Measurements from ENCODE around the gene CATSPERD.
A peak's percentile ranks its signal among the peaks of the same experiment; 100 is the strongest.

Gene CATSPERD

DNA sequence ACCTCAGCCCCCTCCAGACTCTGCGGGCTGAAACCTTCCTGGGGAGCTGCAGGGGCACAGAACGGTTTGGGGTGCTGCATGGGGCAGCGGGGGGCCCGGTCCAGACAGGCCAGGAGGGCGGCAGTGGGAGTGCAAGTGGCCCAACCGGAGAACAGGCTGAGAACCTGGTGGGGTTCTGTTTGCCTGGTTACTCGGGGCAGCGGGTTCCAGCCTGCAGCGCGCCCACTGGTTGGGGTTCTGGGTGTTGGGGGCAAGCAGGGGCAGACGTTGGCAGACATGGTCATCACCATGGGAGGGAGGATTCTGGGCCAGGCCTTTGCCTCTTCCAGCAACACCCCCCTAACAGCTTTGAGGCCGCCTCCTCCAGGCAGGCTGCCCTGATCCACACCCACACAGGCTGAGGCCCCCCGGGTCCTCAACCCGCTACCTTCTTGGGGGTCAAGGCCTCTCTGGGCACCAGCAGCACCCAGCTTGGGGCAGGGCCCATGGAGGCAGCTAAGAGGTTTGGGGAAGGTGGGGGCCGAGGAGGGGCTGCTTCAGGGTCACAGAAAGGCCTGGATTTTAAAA lies 64.2 kb downstream of the CATSPERD start, which contains the start of gene PRR22:
PRR22 (minus strand) TSS at position 166 of the 567 bp plus-strand sequence; CDS start at position 80, 86 bp downstream.
- no peak for DNase-seq (ENCODE audit: low read depth in 2 of 2)

GRCh38 chr19:5785423-5785822 lies 65.0 kb downstream of the CATSPERD start:
- no peak for DNase-seq (ENCODE audit: low read depth in 2 of 2)

- DNase-seq (ENCODE audit: low read depth in 2 of 2), result no peak
Observed at GRCh38 chr19:5786593-5787408, 66.4 kb downstream of the CATSPERD start.

DNA sequence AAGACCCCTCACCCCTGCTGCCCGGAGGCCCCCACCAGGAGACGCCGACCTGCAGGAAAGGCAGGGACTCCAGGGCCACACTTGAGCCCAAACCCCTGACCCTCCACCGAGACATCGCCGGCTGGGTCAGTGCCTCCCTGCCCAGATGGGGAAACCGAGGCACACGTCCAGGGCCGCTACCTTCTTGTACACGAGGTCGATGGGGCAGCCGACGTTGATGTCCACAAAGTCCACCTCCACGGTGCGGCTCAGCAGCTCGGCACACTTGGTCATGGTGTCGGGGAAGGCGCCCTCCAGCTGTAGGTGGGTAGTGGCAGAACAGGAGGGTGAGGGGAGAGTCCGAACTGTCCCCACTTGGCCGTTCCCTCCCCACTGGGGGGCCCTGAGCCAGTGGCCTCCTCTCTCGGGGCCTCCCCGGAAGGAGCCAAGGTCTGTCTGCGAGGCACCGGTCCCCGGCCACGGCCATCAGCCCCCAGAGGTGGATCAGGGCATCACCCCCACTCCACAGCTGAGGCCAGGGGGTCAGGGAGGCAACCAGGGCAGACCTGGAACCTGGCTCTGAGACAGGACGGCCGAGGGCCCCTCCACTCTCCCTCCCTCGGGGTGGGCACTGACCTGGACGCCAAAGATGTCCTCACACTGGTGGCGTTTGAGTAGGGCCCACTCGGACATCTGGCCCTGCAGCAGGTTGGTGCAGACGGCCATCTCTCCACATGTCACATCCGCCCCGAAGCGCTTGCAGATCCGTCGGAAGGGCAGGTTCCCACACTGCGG lies 67.2 kb downstream of the CATSPERD start:
- no peak for DNase-seq (ENCODE audit: low read depth in 2 of 2)

DNA sequence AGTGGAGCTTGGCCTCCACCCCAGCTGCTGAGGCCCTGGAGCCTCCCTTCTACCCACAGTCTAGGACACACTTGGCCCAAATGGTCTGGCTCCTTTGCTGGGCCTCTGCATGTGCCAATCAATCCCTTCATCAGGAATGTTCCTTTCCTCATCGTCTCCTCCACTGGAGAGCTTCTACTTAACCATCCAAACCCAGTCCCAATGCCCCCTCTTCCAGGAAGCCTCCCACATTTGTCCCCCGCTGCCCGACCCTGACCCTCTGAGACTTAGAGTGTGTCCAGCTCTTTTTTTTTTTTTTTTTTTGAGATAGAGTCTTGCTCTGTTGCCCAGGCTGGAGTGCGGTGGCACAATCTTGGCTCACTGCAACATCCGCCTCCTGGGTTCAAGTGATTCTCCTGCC lies 68.0 kb downstream of the CATSPERD start:
- DNase-seq (ENCODE audit: low read depth in 2 of 2), result no peak

DNA sequence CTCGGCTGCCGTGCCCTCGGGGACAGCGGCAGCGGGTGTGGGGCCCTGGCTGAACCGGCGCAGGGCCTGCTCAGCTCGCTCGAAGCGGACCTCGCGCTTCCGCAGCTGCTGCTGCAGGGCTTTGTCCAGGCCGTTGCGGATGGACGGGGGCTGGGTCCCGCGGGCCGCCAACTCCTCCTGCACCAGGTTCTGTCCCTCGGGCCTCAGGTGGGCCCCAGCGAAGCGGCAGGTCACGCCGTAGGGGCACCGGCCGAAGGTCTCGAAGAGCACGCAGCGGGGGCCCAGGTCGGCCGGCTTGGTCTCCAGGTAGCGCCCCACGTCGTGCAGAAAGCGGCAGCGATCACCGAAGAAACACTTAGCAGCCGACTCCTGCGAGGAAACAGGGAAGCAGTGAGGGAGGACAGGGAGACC lies 68.9 kb downstream of the CATSPERD start:
- no peak for DNase-seq (ENCODE audit: low read depth in 2 of 2)

DNA sequence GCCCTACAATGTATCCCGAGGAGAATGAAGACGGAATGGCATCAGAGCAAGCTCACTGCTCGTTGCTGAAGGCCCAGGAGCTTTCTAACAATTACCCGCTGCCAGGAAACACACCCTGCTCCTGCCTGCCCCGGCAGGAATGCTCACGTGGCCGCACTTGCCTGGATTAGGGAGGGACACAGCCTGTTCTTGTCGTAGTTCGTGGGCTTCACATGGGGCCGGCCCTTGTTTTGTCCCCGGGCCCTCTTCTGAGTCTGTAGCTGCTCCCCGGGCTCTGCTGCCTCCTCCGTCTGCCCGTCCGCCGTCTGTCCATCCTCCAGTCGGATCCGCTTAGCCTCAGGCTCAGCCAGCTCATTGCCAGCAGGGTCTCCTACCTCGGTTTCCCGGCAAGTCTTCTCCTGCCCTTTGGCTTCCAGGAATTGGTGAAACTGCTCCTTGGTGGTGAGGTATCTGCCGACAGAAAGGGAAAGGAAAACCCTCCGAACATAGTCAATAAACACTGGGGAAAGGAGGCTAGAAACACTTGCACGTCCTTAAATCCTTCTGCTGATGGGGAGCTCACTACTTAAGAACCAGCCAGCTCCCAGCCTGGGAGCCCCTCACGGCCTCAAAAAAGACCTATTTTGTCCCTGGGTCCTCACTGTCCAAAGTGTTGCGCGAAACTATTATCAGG lies 69.6 kb downstream of the CATSPERD start:
- no peak for DNase-seq (ENCODE audit: low read depth in 2 of 2)

DNA sequence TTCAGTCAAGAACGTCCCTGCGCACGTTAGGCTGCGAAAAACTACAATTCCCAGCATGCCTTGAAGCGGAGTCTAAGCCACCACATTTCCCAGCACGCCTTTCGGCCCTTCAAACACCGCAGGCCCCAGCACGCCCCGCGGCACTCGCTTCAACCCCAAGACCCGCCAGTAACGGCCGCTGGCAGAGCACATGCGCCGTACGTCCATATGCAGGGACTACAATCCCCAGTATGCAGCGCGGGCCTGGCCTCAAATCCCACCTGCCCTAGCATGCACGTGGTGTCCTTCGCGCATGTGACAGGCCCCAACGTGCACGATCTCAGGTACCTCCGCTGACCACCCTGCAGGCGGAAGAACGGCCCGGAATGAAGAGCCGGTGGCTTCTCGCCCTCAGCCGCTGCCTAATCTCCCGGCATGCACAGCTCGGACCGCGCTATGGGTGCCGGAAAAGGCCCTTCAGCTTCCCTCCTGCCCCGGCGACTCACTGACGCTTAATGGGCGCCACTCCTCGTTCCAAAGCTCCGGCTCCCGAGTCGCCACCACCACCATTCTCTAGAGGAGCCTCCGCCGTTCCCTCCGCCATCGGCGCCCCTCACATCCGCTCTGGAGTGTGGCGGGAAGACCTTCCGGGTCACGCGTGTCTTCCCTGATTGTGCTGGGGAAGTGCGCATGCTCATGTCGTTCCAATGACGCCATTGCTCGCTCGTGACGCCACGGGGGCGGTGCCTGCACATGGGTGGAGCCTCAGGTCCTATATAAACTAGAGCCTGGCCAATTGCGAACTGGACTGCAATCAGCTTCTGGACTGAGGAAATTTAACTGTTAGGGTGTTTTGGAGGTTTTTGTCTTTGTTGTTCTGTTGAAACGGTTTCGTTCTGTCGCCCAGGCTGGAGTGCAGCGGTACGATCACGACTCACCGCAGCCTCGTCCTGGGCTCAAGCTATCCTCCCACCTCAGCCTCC lies 70.4 kb downstream of the CATSPERD start, which contains the start of gene DUS3L:
DUS3L (minus strand) TSS at position 605 of the 962 bp plus-strand sequence; CDS start at position 583, 22 bp downstream.
- DNase-seq (ENCODE audit: low read depth in 2 of 2), result peak; percentile 91

GRCh38 chr19:5792224-5792623 lies 71.8 kb downstream of the CATSPERD start:
- no peak for DNase-seq (ENCODE audit: low read depth in 2 of 2)

- DNase-seq (ENCODE audit: low read depth in 2 of 2), result no peak
Observed at GRCh38 chr19:5793188-5793587, 72.8 kb downstream of the CATSPERD start.

- DNase-seq (ENCODE audit: low read depth in 2 of 2), result no peak
Observed at GRCh38 chr19:5795382-5795919, 75.0 kb downstream of the CATSPERD start.

GRCh38 chr19:5798244-5798643 lies 77.8 kb downstream of the CATSPERD start:
- DNase-seq (ENCODE audit: low read depth in 2 of 2), result no peak

DNA sequence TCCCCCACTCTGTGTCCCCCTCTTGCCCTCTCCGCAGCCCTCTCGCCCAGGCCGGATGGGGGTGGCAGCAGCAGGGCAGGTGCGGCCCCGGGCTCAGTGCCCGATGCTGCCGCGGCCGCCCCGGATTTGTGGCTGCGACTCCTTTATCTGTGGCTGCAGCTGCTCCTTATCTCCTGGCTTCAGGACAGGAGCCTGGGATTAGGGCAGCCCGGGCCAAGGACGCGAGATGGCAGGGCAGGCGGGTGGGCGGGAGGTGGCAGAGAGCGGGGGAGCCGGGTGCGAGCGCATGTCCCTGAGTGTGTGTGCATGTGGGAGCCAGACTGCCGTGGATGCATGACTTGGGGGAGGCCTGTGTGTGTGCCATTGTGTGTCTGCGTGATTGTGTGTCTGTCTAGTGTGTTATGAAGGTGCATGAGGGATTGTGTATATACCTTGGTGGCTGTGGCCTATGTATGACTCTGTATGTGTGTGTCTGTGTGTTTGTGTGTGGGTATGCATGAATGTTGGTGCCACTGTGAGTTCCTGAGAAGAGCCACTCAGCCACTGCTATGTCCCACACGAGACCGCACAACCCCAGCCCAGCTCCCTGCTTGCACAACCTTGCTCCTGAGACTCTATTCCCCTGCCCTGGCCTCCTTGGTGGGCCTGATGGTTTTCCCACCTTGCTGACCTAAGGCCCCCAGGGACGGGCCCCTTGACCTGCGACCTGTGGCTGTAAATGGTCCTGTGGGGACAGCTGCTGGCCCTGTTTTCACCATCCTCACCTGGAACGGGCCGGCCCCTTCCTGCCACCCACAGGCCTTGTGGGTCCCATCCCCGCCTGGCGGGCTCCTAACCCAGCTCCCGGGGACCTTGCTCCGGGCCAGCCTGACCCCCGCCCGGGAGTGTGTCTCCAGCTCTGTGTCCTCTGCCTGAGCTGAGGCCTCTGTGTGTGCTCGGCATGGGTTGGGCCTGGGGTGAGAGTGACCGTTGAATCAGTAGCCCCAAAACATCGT lies 79.1 kb downstream of the CATSPERD start:
- no peak for DNase-seq (ENCODE audit: low read depth in 2 of 2)

GRCh38 chr19:5800361-5801270 lies 80.2 kb downstream of the CATSPERD start:
- no peak for DNase-seq (ENCODE audit: low read depth in 2 of 2)

DNA sequence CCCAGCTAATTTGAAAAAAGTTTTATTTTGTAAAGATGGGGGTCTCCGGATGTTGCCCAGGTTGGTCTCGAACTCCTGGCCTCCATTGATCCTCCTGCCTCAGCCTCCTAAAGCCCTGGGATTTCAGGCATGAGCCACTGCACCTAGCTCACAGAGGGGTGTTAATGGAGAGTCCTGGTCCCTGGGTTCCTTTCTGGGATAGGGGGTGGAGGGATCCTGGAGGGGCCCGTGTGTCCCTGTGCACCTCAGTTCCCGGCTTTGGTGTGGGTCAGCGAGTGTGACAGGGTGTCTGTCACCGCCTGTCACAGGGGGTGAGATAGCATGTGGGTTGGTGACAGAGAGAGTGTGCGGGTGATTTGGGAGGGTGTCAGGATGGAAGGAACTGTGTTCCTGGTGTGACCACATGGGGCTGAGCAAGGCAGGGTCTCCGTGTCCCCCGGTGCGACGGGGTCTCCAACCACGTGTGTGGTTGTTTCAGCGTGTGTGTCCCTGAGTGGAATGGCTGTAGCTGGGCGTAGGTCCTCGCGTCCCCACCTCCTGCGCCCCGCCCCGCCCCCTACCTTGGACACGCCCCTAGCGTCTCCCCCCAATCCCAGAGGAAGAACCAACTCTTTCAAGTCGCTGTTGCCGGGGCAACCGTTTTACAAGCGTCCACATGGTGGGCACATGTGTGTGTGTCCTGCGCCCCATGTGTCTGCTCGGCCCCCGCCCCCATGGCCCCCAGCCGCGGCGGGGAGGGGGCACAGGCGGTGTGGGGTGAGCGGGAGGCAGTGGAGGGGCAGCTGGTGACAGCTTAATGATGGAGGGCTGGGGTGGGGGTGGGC lies 81.6 kb downstream of the CATSPERD start:
- no peak for DNase-seq (ENCODE audit: low read depth in 2 of 2)

DNA sequence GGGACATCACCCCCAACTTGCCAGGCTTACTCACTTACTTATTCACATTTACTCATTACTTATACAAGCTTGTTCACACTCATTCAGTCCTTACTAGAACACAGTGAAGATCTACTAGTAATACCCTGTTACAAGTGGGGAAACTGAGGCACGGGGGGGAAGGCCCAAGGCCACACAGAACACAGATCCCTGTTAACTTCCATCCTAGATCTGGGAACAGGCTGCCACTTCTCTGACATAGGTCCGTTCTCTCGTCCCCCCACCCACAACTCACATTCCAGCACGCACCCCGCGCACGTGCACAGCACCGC lies 83.0 kb downstream of the CATSPERD start:
- DNase-seq (ENCODE audit: low read depth in 2 of 2), result no peak

DNA sequence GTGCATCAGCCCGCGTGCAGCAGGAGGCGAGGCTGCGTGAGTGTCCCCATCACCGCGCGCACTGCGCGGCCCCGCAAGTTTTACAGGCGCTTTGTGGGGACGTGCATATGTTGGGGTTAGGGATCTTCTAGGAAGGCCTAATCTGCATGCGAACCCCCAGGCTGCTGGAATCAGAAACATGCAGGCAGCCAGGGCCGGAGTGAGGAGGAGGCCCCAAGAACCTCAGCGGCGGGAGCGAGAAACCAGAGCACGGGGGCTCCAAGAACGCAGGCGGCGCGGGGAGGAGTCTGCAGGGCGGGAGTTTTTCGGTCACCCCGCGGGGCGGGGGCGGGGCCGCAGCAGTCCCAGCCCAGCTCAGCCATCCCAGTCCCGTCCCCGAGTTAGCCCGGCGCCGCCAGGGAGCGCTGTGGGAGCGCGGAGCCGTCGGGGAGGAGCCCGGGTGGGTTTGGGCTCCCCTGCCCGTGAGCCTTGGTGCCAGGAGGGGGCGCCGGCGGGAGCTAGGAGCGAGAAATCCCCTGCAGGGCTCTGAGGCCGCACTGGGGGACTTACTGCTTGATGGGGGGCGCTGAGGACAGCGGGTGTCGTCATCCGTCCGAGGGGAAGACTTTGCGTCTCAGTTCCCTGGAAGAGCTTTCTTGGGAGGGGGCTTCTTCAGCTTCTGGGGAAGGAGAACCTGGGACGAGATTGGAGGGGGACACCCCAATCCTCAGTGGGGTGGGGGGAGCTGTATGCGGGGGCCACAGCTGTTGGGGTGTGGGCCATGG lies 83.5 kb downstream of the CATSPERD start:
- peak; percentile 75 to 80 for DNase-seq (ENCODE audit: low read depth in 2 of 2)

All from stimulated activated CD8-positive, alpha-beta memory T cell treated with anti-CD3 and anti-CD28 coated beads, Interleukin-15, amount 100 ng/mL, for 4 hours (primary cell).